Gastroesophageal sphincter (tissue), 4 donors: ENCODE measurements around the gene IL17RD. TPM values are rescaled to one million over a fixed set of nuclear protein-coding genes. Genes with fewer than 3 reads are reported as not detected.

ENCODE experiments used
- ATAC-seq: fragments of 150-250 bp; one replicate; pipeline ENCODE4 v1.9.1; 2016; ENCODE audit warnings: mild to moderate bottlenecking, moderate library complexity
- H3K27ac ChIP-seq, 4 donors: fragments of 200-600 bp; sonication (generic) in 3 of 4; 1 replicate in 3 of 4; 2 replicates in 1 of 4; pipeline ENCODE4 v1.5.1; 2016 to 2019
- H3K27me3 ChIP-seq: fragments of 200-600 bp; sonication (generic); one replicate; pipeline ENCODE4 v1.5.1; 2019
- H3K36me3 ChIP-seq, 2 donors: fragments of 200-600 bp; sonication (generic); one replicate each; pipeline ENCODE4 v1.5.1; 2019; ENCODE audit warnings: control low read depth in 1 of 2
- H3K4me1 ChIP-seq, 3 donors: fragments of 200-600 bp; sonication (generic); 1 replicate in 2 of 3; 2 replicates in 1 of 3; pipeline ENCODE4 v1.5.1; 2016 to 2019; ENCODE audit warnings: control low read depth in 2 of 3
- H3K4me3 ChIP-seq, 2 donors: fragments of 200-600 bp; sonication (generic); one replicate each; pipeline ENCODE4 v1.5.1; 2019; ENCODE audit warnings: mild to moderate bottlenecking in 1 of 2, moderate library complexity in 1 of 2
- H3K9me3 ChIP-seq, 3 donors: fragments of 200-600 bp; sonication (generic); one replicate each; pipeline ENCODE4 v1.5.1; 2017 to 2019; ENCODE audit warnings: control low read depth in 2 of 3
- EP300 ChIP-seq: sonication (generic); formaldehyde crosslinking; IDR thresholded peaks from one replicate; pipeline ENCODE4 v1.6.1; 2017; ENCODE audit warnings: antibody characterized with exemption, mild to moderate bottlenecking
- POLR2A ChIP-seq, 2 donors: fragments of 450-650 bp; IDR thresholded peaks; one replicate each; pipeline ENCODE4 v1.6.1; 2017; ENCODE audit warnings: antibody characterized with exemption in 2 of 2, mild to moderate bottlenecking in 2 of 2, moderate library complexity in 1 of 2
- POLR2AphosphoS5 ChIP-seq: sonication (generic); formaldehyde crosslinking; IDR thresholded peaks from one replicate; pipeline ENCODE4 v1.6.1; 2017; ENCODE audit warnings: antibody characterized with exemption
- WGBS, 2 donors: methylation state at CpG; one replicate each; pipeline ENCODE4 v1.1.5; 2018; ENCODE audit warnings: low coverage in 1 of 2; 5-methylcytosine and 5-hydroxymethylcytosine counted together
- total RNA-seq, 4 donors: library from RNA; depleted of rRNA; stranded (reverse); fragments of >200 nt; gene quantifications; one replicate each; pipeline ENCODE4 v1.1.0, GENCODE V29; 2016
- TF ChIP-seq, protein P1 (sequence below), 4 experiments: fragments of 200-600 bp in 2 of 4; fragments of 450-650 bp in 2 of 4; sonication (generic) in 1 of 4; IDR thresholded peaks; one replicate each; pipeline ENCODE4 v1.5.1; 2017 to 2019; ENCODE audit warnings: antibody characterized with exemption in 4 of 4, mild to moderate bottlenecking in 2 of 4, moderate library complexity in 2 of 4

Gene IL17RD
- total RNA-seq, 4 donors from 2014 or later: 4.5 to 15.9 (median 8.7) TPM

DNA sequence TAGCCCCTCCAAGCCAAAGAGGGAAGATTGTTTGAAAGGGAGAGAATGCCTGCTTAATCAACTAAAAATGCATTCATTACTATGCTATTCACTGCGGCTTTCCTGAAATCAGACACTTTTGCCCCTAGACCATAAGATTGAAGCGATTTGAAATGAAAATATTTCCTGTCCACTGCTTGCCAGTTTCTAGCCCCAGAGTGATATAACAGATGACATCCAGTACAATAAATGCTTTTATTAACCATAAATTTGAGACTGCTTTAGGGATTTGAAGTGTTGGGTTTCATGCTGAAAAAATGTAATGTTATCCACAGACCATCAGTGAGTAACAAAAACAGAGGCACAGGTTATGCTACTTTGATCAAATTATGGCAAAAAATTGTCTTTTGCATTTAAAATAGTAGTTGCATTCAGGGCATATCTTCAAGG, 14.1 kb downstream of the IL17RD start:
- H3K4me3 ChIP-seq: no peak overlapping the region
- ATAC-seq: no peak

DNA sequence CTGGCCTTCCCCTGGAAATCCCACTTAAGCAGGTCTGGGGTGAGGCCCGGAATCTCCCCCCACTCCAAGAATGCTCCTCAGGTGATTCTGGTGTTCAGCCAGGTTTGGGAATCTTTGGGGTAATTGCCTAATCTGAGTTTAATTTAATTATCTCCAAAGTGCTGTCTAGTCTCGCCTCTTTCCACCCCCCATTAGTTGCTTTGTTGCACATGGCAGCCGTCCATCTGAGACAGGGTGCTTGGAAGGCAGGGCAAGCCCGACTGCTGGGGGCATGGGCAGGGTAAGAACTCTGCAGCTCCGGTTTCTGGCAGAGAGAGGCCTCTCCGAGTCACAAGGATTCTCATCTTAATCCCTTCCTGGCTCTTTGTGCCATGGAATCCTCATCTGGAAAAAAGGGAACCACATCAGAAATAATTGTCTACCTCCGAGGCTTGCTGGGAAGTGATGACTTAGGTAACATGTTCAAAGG, 15.0 kb downstream of the IL17RD start:
- WGBS, 2 donors: 56 to 100% methylated on average over 1 to 5 of the region's 7 CpGs
- no peaks in the 10 kb centered on the region for H3K36me3 ChIP-seq
- H3K27ac ChIP-seq: no peak overlapping the region

More for the DNA sequence above, 14.1 kb downstream of the IL17RD start:
- Histone ChIP-seq H3K36me3 (no peaks in the 10 kb centered on the region), H3K27me3 (no peaks in the 10 kb centered on the region), H3K27ac (no peak overlapping the region), H3K9me3 (no peaks in the 10 kb centered on the region), H3K4me1 (peaks cover 0 to 32% (median 0%) of the 10 kb centered on the region in 3 donors)
- TF ChIP-seq POLR2AphosphoS5 (no peak), POLR2A (IDR thresholded peaks at IDR 0.05) (no peak)
- WGBS, 2 donors: 38 to 92% methylated on average over 2 of the region's 2 CpGs

DNA sequence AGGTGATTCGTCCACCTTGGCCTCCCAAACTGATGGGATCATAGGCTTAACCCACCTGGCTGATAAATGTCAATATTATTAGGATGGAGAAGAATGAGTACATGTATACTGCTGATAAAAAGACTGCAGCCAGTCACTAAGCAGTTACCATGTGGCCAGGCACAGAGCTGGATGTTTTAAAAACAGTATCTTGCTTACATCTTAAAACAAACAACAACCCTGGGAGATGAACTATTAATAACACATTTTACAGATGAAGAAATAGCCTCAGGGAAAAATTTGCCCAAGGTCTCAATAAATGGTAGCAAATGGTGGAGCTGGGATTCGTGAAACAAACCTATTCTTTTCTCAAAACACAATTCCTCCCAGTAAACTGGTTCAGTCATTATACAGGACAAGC, 18.1 kb downstream of the IL17RD start:
- Histone ChIP-seq H3K4me3 (no peak overlapping the region), H3K4me1 (peaks cover 0 to 34% (median 0%) of the 10 kb centered on the region in 3 donors), H3K27ac (no peak overlapping the region), H3K36me3 (no peaks in the 10 kb centered on the region), H3K27me3 (no peaks in the 10 kb centered on the region), H3K9me3 (no peaks in the 10 kb centered on the region)
- WGBS, 2 donors: 81% methylated on average over 2 of the region's 2 CpGs; no CpG with 5 or more reads in 1 of the 2 donors
- TF ChIP-seq, protein P1, sequence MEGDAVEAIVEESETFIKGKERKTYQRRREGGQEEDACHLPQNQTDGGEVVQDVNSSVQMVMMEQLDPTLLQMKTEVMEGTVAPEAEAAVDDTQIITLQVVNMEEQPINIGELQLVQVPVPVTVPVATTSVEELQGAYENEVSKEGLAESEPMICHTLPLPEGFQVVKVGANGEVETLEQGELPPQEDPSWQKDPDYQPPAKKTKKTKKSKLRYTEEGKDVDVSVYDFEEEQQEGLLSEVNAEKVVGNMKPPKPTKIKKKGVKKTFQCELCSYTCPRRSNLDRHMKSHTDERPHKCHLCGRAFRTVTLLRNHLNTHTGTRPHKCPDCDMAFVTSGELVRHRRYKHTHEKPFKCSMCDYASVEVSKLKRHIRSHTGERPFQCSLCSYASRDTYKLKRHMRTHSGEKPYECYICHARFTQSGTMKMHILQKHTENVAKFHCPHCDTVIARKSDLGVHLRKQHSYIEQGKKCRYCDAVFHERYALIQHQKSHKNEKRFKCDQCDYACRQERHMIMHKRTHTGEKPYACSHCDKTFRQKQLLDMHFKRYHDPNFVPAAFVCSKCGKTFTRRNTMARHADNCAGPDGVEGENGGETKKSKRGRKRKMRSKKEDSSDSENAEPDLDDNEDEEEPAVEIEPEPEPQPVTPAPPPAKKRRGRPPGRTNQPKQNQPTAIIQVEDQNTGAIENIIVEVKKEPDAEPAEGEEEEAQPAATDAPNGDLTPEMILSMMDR (IDR thresholded peaks at IDR 0.05): no peak
- TF ChIP-seq POLR2A (IDR thresholded peaks at IDR 0.05): no peak
- TF ChIP-seq EP300: no peak
- no peak for TF ChIP-seq POLR2AphosphoS5
- ATAC-seq: no peak

More for the DNA sequence above, 15.0 kb downstream of the IL17RD start:
- no peak for ATAC-seq
- H3K4me1 ChIP-seq: peaks cover 0 to 27% (median 0%) of the 10 kb centered on the region in 3 donors
- no peak overlapping the region for H3K4me3 ChIP-seq
- no peaks in the 10 kb centered on the region for H3K9me3 ChIP-seq
- no peaks in the 10 kb centered on the region for H3K27me3 ChIP-seq
- TF ChIP-seq POLR2A (IDR thresholded peaks at IDR 0.05): no peak
- no peak for TF ChIP-seq EP300
- TF ChIP-seq, protein P1 (IDR thresholded peaks at IDR 0.05): no peak
- TF ChIP-seq POLR2AphosphoS5: no peak

DNA sequence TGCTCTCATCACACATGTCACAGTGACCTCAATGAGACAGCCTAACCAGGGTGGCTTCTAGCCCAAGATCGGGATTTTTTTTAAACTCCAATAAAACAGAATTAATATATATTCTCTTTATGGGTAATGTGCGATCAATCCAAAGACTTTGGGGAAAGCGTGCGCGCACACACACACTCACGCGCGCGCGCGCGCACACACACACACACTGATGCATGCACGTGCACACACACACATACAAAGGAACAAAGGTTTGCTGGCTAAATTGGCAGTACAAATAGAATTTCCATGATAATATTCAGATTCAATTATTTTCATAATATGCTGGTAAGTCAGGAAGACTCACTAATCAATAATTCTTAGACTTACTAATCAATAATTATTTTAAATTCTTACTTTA, 19.3 kb downstream of the IL17RD start:
- WGBS, 2 donors: 85 to 93% methylated on average over 12 to 13 of the region's 13 CpGs
- Histone ChIP-seq H3K4me1 (peaks cover 0 to 28% (median 0%) of the 10 kb centered on the region in 3 donors), H3K9me3 (no peaks in the 10 kb centered on the region), H3K4me3 (no peak overlapping the region), H3K27me3 (no peaks in the 10 kb centered on the region), H3K36me3 (no peaks in the 10 kb centered on the region), H3K27ac (no peak overlapping the region)
- ATAC-seq: no peak
- TF ChIP-seq, protein P1 (IDR thresholded peaks at IDR 0.05): no peak
- TF ChIP-seq POLR2A (IDR thresholded peaks at IDR 0.05) (no peak), POLR2AphosphoS5 (no peak)

DNA sequence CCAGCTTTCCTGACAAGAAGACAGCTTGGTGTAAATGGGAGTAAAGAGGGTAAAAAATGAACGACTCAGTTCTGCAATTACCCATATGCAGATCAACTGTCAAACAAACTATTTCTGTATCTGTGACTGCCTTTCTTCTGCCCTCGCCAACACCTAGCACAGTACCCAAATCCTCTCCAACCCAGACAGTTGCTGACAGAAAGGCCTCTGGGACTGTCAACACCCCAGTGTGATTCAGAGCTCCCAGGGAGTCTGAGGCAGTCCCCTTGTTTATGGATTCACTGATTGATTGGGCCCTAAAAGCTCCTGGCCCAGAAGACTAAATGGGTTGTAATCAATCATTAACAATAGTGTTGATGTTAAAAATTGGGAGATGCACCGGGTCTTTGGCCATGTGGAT, 20.2 kb downstream of the IL17RD start:
- Histone ChIP-seq H3K4me3 (no peak overlapping the region), H3K36me3 (no peaks in the 10 kb centered on the region), H3K27me3 (no peaks in the 10 kb centered on the region), H3K9me3 (no peaks in the 10 kb centered on the region), H3K27ac (no peak overlapping the region), H3K4me1 (peaks cover 0 to 20% (median 0%) of the 10 kb centered on the region in 3 donors)
- ATAC-seq: no peak
- TF ChIP-seq, protein P1 (IDR thresholded peaks at IDR 0.05): no peak
- TF ChIP-seq POLR2A (IDR thresholded peaks at IDR 0.05) (no peak), POLR2AphosphoS5 (no peak), EP300 (no peak)
- WGBS, 2 donors: 29 to 47% methylated on average over 1 to 3 of the region's 3 CpGs
